ENCODE data around the gene CEACAM16. TPM values are rescaled to one million over a fixed set of nuclear protein-coding genes. Genes with fewer than 3 reads are reported as not detected.

CEACAM16 gene
- total RNA-seq, 1 donor from 2014 or later: not detected

DNA sequence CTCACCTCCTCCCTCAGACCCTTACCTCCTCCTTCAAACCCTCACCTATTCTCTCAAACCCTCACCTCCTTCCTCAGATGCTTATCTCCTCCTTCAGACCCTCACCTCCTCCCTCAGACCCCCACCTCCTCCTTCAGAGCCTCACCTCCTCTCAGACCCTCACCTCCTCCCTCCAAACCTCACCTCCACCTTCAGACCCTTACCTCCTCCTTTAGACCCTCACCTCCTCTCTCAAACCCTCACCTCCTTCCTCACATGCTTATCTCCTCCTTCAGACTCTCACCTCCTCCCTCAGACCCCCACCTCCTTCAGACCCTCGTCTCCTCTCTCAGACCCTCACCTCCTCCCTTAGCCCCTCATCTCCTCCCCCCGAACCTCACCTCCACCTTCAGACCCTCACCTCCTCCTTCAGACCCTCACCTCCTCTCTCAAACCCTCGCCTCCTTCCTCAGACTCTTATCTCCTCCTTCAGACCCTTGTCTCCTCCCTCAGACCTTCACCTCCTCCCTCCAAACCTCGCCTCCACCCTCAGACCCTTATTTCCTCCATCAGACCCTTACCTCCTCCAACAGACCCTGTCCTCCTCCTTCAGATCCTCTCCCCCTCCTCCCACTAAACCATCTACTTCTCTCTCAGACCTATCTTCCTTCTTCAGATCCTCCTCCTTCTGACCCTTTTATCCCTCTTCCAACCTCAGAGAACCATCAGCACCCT lies 47.1 kb downstream of the CEACAM16 start:
- Mint-ChIP-seq H3K27ac (peak overlapping the region; percentile 94), H3K36me3 (ENCODE audit: low read depth) (peaks cover 24% of the 10 kb centered on the region)
- intact Hi-C loops (cut with micrococcal nuclease): no loop called here

DNA sequence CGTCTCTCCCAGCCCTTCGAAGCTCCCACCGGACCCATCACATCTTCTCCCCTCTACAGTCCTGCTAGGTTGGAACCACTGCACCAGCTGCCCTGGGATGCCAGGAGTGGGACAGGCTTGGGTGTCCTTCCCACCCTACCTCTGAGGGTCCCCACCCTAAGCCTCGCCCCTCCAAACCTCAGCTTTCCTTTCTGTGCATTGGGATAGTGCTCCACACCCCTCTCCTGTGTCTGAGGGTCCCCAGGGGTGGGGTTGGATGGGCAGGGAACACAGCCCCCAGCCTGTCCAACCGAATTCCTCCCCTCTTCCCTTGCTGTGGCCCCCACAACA lies 47.6 kb downstream of the CEACAM16 start:
- Mint-ChIP-seq H3K36me3 (ENCODE audit: low read depth) (peaks cover 30% of the 10 kb centered on the region), H3K9me3 (no peaks in the 10 kb centered on the region), H3K4me3 (peak overlapping the region; percentile 93), H3K27ac (peak overlapping the region; percentile 94), H3K27me3 (peaks cover 4% of the 10 kb centered on the region), H3K4me1 (peaks cover 46% of the 10 kb centered on the region)
- intact Hi-C loops (cut with micrococcal nuclease): no loop called here
- DNase-seq: no peak

More for the DNA sequence above, 47.1 kb downstream of the CEACAM16 start:
- no peak for DNase-seq
- Mint-ChIP-seq H3K4me1 (peaks cover 41% of the 10 kb centered on the region), H3K4me3 (peak overlapping the region; percentile 60), H3K9me3 (no peaks in the 10 kb centered on the region), H3K27me3 (peaks cover 4% of the 10 kb centered on the region)

DNA sequence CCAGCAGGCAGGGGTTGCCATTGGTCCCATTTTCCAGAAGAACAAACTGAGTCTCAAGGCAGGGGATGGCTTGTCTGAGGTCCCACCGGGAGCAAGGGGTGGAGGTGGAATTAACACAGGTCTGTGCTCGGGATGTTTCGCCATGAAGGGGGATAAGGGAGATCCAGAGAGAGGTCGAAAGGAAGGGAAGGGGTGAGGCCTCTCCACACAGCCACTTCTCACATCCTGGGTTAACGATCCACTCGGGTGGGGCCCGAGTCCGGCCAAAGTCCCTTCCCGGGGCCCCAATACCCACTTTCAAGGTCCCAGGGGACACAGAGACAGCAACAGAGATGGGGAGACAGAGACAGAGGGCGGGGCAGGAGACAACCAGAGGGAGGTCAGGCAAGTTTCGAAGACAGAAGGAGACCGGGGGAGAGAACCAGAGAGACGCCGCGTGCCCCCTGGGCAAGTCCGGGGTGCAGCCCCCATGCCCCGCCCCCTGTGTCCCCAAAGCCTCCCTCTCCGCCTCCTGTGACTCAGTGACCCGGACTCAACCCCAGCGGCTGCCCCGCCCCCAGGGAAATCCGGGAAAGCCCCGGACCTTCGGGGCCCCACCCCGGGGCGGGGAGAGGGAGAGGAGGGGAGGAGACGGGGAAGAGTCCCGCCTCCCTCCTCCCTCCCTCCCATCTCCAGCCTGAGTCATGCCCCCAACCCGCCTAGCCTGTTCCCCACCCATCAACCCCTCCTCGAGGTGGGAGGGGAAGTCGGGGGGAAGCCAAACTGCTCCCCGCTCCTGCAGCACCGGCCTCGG lies 48.2 kb downstream of the CEACAM16 start:
- peaks cover 35% of the 10 kb centered on the region for H3K36me3 Mint-ChIP-seq (ENCODE audit: low read depth)
- peak; percentile 97 for DNase-seq
- no peaks in the 10 kb centered on the region for H3K9me3 Mint-ChIP-seq
- H3K4me1 Mint-ChIP-seq: peaks cover 52% of the 10 kb centered on the region
- H3K27me3 Mint-ChIP-seq: peaks cover 4% of the 10 kb centered on the region
- H3K27ac Mint-ChIP-seq: peak overlapping the region; percentile 94
- intact Hi-C loops (cut with micrococcal nuclease): loop anchor here (1.0 kb wide), 2 partner anchors 23 to 55 kb away; no protein-coding TSS in a partner anchor
- H3K4me3 Mint-ChIP-seq: peak overlapping the region; percentile 93

DNA sequence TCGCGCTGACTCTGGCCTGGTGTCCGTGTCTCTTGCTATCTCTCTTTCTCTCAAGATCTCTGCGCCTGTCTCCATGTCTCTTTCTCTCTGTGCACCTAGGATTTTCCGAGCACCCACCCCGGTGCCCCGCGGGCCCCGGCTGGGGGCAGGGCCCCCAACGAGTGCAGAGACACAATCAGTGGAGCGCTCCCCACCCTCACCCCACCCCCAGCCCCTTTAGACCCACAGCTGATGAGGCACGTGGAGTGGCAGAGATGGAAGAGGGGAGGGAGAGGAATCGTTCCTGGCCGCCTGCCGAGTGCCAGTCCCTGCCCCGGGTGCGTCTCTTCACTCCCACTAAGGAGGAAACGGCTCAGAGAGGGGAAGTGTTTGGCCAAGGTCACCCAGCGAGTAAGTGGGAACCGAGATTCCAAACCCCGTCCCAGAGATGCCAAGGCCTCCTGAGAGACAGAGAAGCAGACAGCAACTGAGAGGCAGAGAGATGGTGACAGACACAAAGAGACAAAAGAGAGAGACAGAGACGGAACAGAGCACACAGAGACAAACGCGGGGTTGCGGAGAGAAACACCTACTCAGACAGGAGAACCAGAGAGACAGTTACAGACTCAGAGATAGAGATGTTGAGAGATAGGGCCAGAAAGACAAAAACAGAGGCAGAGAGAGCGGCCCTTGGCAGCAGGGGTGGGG lies 48.9 kb downstream of the CEACAM16 start:
- DNase-seq: no peak
- Mint-ChIP-seq H3K4me1 (peaks cover 57% of the 10 kb centered on the region), H3K9me3 (no peaks in the 10 kb centered on the region), H3K27ac (peak overlapping the region; percentile 94), H3K27me3 (peaks cover 4% of the 10 kb centered on the region), H3K4me3 (peak overlapping the region; percentile 93), H3K36me3 (ENCODE audit: low read depth) (peaks cover 42% of the 10 kb centered on the region)
- intact Hi-C loops (cut with micrococcal nuclease): loop anchor here (1.0 kb wide), 2 partner anchors 22 to 56 kb away; no protein-coding TSS in a partner anchor

DNA sequence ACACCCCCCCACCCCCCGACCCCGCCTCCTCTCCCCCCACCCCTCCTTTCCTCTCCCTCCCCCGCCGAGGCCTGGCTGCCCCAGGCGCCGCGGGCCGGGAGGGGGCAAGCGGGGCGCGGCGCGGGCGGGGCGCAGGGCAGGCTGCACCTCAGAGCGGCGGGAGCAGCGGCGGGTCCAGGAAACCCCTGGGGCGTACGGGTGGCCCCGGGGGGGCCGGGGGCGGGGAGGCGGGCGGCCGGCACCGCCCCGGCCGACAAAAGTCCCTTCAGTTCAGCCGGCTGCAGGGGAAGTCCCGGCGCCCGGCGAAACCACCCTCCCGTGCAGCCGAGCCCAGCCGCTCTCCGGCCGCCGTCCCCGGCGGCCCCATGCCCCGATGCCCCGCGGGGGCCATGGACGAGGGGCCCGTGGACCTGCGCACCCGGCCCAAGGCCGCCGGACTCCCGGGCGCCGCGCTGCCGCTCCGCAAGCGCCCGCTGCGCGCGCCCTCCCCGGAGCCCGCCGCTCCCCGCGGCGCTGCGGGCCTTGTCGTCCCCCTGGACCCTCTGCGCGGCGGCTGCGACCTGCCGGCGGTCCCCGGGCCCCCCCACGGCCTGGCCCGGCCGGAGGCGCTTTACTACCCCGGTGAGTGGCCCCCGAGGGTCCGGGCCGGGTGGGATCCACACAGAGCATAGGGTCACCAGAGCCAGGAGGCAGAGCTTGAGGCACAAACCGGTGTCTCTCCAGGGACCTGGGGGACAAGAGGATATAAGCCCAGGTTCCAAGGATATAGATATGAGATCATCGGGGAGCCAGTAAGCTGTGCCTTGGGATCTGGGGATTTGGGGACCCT lies 49.7 kb downstream of the CEACAM16 start, which contains the start of gene BCL3:
BCL3 (plus strand) TSS at position 283 of the 829 bp plus-strand sequence; CDS start at position 366, 83 bp downstream.
- intact Hi-C loops (cut with micrococcal nuclease): no loop called here
- H3K27me3 Mint-ChIP-seq: peaks cover 6% of the 10 kb centered on the region
- H3K9me3 Mint-ChIP-seq: no peaks in the 10 kb centered on the region
- H3K4me1 Mint-ChIP-seq: peaks cover 61% of the 10 kb centered on the region
- peak within 1 kb of the TSS; percentile 95 for H3K4me3 Mint-ChIP-seq
- H3K27ac Mint-ChIP-seq: peak within 1 kb of the TSS; percentile 94
- H3K36me3 Mint-ChIP-seq (ENCODE audit: low read depth): peaks cover 46% of the 10 kb centered on the region
- DNase-seq: peak; percentile 95

DNA sequence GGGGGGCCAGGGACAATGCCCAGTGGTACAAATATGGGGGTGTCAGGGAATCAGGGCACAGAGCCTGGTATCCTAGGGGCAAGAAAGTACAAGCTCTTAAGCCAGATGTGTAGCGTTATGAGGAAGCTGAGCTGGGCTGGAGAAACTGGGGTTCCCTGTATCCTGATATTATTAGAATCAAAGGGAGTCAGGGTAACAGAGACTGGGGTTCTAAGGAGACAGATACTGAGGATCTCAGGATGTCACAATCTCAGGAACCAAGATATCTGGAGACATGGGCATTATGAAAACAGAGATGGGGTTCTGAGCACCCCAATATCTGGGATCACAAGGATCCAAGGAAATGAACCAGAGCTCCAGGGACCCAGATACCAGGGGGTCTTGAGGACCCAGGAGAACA lies 50.3 kb downstream of the CEACAM16 start:
- peak overlapping the region; percentile 95 for H3K4me3 Mint-ChIP-seq
- H3K4me1 Mint-ChIP-seq: peaks cover 64% of the 10 kb centered on the region
- intact Hi-C loops (cut with micrococcal nuclease): no loop called here
- no peak for DNase-seq
- H3K27me3 Mint-ChIP-seq: peaks cover 6% of the 10 kb centered on the region
- peak overlapping the region; percentile 86 for H3K27ac Mint-ChIP-seq
- no peaks in the 10 kb centered on the region for H3K9me3 Mint-ChIP-seq
- peaks cover 51% of the 10 kb centered on the region for H3K36me3 Mint-ChIP-seq (ENCODE audit: low read depth)

DNA sequence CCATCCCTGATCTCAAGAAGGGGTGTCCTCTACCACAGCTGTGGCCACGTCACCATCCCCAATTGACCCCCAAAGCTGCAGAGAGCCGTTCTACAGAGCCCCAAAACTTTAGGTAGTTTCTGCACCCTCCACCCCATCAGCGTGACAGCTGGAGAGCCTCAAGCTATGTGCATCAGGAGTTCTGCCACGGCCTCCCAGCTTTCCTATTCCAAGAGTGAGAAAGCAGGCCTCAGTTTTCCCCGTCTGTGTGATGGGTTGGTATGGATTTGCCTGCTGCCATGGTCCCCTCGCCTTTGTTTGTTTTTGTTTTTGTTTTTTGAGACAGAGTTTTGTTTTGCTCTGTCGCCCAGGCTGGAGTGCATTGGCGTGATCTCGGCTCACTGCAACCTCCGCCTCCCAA lies 51.0 kb downstream of the CEACAM16 start:
- Mint-ChIP-seq H3K36me3 (ENCODE audit: low read depth) (peaks cover 57% of the 10 kb centered on the region), H3K27me3 (peaks cover 6% of the 10 kb centered on the region), H3K27ac (peak overlapping the region; percentile 86), H3K9me3 (no peaks in the 10 kb centered on the region), H3K4me3 (peak overlapping the region; percentile 95), H3K4me1 (peaks cover 70% of the 10 kb centered on the region)
- DNase-seq: no peak
- intact Hi-C loops (cut with micrococcal nuclease): loop anchor here (10.0 kb wide), 1 partner anchor 985 kb away; no protein-coding TSS in a partner anchor

DNA sequence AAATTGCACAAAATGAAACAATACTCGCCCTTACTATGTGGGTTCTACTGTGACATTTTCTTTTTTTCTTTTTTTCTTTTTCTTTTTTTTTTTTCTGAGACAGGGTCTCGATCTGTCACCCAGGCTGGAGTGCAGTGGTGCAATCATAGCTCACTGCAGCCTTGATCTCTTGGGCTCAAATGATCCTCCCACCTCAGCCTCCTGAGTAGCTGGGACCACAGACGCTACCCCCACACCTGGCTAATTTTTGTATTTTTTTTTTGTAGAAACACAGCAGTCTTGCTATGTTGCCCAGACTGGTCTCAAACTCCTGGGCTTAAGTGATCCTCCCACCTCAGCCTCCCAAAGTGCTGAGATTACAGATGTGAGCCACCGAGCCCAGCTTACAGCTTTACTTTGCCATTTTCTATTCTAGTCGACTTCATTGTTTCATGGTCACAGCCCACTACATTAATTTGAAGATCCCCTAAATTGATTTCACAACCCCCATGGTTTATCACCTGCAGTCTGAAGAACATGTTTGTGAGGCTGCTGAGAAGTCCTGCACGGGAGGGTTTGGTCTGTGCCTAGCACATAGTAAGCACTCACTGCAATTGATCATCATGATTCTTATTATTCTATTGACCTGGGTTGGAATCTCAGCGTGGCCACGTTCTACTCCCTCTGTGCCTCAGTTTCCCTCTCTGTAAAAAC lies 53.3 kb downstream of the CEACAM16 start:
- H3K4me1 Mint-ChIP-seq: peaks cover 64% of the 10 kb centered on the region
- intact Hi-C loops (cut with micrococcal nuclease): loop anchor here (2.0 to 10.0 kb wide), 3 partner anchors 29 to 987 kb away; partner anchors contain the start of gene TOMM40
- peak overlapping the region; percentile 95 for H3K4me3 Mint-ChIP-seq
- peak overlapping the region; percentile 84 for H3K27ac Mint-ChIP-seq
- H3K27me3 Mint-ChIP-seq: peaks cover 2% of the 10 kb centered on the region
- DNase-seq: peak; percentile 66
- H3K9me3 Mint-ChIP-seq: no peaks in the 10 kb centered on the region
- peaks cover 72% of the 10 kb centered on the region for H3K36me3 Mint-ChIP-seq (ENCODE audit: low read depth)

DNA sequence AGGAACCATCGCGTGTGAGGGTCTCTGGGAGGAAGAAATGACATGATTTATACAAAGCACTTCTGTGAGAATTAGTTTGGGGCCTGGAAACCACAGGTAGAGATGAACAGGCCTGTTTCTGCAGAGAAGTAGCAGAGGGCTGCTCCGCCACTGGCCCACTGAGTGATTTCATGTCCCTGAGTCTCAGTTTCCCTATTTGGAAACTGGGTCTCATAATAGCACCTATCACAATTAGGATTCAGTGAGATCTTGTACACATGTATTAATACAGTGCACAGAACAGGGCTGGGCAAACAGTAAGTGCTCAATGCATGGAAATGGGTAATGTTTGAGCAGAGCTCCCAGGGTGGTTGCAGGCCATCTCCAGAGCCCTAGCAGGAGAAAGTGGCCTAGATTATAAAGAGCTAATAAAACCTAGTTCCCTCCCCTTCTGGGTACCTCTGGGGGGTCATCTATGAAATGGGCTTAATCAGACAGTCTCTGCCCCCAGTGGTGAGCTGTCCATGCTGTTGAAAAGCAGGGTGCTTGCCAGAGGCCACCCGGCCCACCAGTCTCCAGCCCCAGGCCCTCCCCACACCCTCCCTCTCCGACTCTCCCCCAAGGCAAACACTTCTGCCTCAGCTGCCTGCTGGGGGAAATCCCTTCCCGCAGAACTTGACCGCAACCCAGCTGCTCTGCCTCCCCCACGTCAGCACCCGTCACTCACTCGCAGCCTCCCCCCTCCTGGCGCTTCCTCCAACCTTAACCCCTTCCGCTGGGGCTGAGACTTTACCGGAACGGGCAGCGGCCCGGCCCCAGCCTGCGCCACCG lies 54.1 kb downstream of the CEACAM16 start:
- intact Hi-C loops (cut with micrococcal nuclease): loop anchor here (1.0 to 10.0 kb wide), 5 partner anchors 17 to 988 kb away; partner anchors contain the start of gene TOMM40
- H3K27ac Mint-ChIP-seq: peak overlapping the region; percentile 84

DNA sequence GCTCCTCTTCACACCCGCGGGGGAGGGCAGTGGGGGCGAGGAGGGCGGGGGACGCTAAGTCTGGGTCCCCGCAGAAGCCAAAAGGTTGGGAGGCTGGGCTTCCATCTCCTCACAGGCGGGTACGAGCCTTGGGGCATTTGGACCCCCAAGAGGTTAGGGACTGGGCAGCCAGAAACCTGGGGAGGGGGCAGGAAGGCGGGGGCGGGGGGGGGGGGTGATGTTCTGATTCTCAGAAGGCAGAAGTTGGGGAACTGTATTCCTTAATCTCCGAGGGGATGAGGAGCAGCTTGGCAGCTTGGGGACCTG lies 54.6 kb downstream of the CEACAM16 start:
- no peaks in the 10 kb centered on the region for H3K9me3 Mint-ChIP-seq
- H3K4me1 Mint-ChIP-seq: peaks cover 64% of the 10 kb centered on the region
- H3K36me3 Mint-ChIP-seq (ENCODE audit: low read depth): peaks cover 81% of the 10 kb centered on the region
- H3K4me3 Mint-ChIP-seq: peak overlapping the region; percentile 95
- H3K27me3 Mint-ChIP-seq: peaks cover 2% of the 10 kb centered on the region
- intact Hi-C loops (cut with micrococcal nuclease): loop anchor here (1.0 to 10.0 kb wide), 5 partner anchors 17 to 989 kb away; partner anchors contain the start of gene TOMM40
- DNase-seq: no peak
- peak overlapping the region; percentile 84 for H3K27ac Mint-ChIP-seq

More for the DNA sequence above, 54.1 kb downstream of the CEACAM16 start:
- Mint-ChIP-seq H3K9me3 (no peaks in the 10 kb centered on the region), H3K36me3 (ENCODE audit: low read depth) (peaks cover 77% of the 10 kb centered on the region), H3K4me1 (peaks cover 62% of the 10 kb centered on the region), H3K4me3 (peak overlapping the region; percentile 95), H3K27me3 (peaks cover 2% of the 10 kb centered on the region)
- peak; percentile 99 for DNase-seq

DNA sequence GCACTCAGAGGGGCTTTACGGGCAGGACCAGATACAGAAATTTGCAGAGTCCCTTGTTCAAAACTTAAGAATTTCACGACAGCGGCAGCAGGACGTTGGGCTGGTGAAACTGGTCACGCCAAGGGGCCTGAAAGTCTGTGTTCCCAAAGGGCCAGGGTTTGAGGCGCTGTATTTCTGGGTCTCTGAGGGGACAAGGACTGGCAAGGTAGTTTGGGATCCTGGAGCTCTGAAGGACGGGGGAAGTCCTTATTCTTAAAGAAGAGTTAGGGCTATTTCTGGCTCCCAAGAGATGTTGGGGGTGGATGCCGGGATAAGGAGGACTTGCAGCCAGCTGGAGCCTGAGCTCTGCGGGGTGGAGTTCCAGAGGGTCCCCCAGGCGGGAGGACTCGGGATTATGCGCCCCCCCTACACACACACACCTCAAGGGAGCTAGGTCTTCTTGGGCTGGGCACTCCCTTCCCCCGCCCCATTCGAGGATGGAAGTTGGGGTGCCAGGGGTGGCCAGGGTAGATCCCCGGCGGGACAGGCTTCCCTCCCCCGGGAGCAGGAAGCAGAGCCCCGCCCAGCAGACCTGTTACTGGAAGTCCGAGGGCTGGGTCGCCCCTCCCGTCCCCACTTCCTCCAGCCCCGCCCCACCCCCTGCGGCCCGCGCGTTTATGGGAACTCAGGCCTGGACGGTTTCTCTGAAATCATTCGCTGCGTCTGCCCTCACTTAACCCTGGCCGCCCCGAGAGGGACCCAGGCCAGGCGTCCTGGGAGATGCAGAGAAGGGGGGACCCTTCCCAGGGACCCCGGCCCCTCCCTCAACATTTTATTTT lies 55.2 kb downstream of the CEACAM16 start:
- H3K36me3 Mint-ChIP-seq (ENCODE audit: low read depth): peaks cover 84% of the 10 kb centered on the region
- H3K9me3 Mint-ChIP-seq: no peaks in the 10 kb centered on the region
- H3K27ac Mint-ChIP-seq: peak overlapping the region; percentile 84
- DNase-seq: peak; percentile 95
- intact Hi-C loops (cut with micrococcal nuclease): loop anchor here (1.0 to 10.0 kb wide), 5 partner anchors 16 to 989 kb away; partner anchors contain the start of gene TOMM40
- H3K4me3 Mint-ChIP-seq: peak overlapping the region; percentile 95
- H3K4me1 Mint-ChIP-seq: peaks cover 64% of the 10 kb centered on the region
- peaks cover 2% of the 10 kb centered on the region for H3K27me3 Mint-ChIP-seq
